HG03354 (cell line): ENCODE results near the gene MAST3.

Experiments used
- ATAC-seq: cut with Tn5 transposase; IDR thresholded peaks from one replicate; pipeline ENCODE4 v1.9.1; 2021; ENCODE audit warnings: mild to moderate bottlenecking; ENCODE audit not compliant: unreplicated experiment, poor library complexity, severe bottlenecking

The MAST3 gene

DNA sequence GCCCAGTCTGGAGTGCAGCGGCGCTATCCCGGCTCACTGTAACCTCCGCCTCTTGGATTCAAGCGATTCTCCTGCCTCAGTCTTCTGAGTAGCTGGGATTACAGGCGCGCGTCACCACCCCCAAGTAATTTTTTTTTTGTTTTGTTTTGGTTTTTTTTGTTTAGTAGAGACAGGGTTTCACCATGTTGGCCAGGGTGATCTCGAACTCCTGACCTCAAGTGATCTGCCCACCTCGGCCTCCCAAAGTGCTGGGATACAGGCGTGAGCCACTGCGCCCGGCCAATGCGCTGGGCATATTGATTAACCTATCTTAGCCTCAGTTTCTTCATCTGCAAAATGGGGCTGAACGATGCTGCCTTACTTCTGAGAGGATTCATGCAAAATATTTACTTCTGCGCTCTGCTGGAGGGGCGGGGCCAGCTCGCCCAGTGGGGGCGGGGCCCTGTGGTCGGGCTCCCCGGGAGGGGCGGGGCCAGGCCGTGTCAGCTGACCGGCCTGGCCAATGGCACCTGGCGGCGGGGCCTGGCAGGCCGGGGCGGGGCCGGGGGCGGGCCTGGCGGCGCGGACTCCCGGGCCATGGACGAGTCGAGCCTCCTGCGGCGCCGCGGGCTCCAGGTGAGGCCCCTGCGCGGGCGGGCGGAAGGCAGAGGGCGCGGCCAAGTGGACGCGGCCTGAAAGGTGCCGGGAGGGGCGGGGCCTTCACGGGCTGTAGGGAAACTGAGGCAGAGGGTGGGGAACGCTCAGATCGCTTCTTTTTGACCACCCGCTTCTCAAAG is at the start of gene MAST3:
MAST3 (plus strand) TSS at position 562 of the 776 bp plus-strand sequence; CDS start at position 577, 15 bp downstream.
- ATAC-seq: peak; percentile 56

GRCh38 chr19:18049385-18049784 is 48.2 kb upstream of the MAST3 start:
- no peak for ATAC-seq

GRCh38 chr19:18051887-18052286 is 45.7 kb upstream of the MAST3 start:
- ATAC-seq: no peak

GRCh38 chr19:18053576-18054219 is 43.9 kb upstream of the MAST3 start:
- ATAC-seq: no peak

- ATAC-seq: no peak
Observed at GRCh38 chr19:18055967-18056366, 41.6 kb upstream of the MAST3 start.

DNA sequence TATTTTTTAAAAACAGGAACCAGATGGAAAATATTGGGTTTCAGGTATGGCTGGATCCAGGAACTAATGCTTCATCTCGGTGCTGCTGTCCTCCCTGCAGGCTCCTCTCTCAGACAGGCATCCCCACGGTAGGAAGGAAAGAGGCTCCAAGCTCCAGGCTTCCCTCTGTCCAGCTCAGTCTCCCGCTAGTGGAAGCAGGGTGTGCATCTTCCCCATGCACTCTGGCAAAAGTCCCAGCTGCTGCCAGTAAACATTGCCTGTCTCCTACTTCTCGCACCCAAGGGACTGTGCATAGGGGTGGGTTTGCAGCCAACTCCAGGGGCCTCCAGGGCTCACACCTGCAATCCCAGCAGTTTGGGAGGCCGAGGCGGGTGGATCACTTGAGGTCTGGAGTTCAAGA is 40.0 kb upstream of the MAST3 start:
- ATAC-seq: no peak

DNA sequence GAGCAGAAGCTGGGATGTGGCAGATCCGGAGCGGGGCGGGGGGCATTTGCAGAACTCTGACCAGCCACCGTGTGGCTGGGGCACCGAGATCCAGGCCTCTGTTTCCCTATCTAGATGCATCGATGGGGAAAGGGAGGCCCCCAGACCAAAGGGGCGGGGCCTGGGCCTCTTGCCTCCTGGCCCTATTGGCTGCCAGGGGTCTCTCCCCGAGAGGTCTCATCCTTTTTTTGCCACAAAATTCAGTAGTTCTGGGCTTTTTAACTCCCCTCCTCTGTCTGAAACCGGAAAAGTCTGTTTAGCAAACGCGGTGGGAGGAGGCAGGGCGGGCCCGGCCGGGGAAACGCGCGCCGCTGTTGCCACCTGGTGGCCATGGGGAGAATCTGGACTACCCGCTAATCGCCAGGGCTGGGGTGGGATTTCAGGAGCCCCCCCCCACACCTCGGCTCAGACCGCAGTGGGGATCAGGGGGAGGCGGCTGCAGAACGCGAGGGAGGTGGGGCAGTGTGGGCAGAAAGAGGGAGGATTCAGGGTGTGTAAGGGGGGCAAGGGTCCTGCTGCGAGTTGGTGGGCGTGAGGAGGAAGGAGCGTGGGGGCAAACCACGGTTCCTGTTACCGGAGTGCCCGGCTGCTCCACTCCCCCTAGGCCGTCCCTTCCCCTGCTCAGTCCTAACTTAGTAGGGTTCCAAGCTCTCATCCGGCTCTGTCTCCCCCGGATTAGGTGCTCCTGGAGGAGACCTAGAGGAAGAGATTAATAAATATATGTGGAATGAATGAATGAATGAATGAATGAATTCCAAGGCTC is 39.2 kb upstream of the MAST3 start:
- peak; percentile 61 for ATAC-seq

- no peak for ATAC-seq
Observed at GRCh38 chr19:18059297-18059696, 38.3 kb upstream of the MAST3 start.

DNA sequence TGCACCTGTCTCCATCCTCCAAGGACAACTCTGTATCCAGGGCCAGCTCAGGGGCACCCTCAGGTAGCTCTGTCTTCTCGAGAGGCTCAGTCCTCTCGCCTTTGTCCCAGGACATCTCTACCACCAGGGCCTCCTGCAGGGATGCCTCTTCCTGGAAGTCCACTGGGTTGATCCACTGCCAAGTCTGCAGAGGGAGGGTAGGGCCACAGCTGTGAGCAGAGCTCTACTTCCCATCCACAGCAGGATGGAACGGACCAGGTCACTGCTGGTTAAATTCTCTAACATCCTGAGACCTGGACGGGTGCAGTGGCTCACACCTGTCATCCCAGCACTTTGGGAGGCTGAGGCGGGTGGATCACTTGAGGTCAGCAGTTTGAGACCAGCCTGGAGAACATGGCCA is 37.7 kb upstream of the MAST3 start:
- ATAC-seq: no peak

DNA sequence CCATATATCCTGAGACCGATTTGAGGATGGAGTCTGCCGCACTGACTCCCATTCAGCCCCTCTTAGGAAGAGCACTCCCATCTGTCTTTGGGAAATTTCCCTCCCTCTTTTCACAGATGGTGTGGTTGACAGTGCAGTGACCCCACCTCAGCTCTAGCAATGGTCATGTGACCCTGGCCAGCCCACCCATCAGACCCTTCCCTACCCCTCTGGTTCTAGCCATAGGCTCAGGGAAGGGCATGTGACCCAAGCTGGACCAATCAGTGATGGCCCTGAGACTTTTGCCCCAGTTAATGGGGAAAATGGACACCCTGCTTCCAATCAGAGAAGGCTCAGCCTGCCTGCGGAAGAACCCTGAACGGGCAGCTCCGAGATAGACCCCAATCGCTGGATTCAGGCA is 37.1 kb upstream of the MAST3 start:
- no peak for ATAC-seq

DNA sequence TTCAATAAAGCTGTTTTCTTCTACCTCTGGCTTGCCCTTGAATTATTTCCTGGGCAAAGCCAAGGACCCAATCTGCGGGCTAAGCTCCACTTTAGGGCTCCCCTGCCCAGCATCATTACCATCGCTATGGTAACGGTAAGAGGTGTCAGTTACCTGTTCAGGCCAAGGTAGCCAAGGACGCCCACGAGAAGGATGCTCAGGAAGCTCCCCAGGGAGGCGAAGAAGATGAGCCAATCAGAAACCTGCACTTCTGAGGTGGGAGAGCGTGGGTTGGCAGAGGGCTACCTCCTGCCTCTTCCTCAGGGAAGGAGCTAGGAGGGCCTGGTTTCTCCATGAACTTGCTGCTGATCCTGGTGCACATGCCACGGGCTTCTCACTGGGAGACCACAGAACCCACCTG is 35.5 kb upstream of the MAST3 start:
- no peak for ATAC-seq

GRCh38 chr19:18063463-18063862 is 34.1 kb upstream of the MAST3 start:
- no peak for ATAC-seq

GRCh38 chr19:18065173-18065495 is 32.4 kb upstream of the MAST3 start:
- no peak for ATAC-seq

- ATAC-seq: no peak
Observed at GRCh38 chr19:18068395-18068794, 29.2 kb upstream of the MAST3 start.

DNA sequence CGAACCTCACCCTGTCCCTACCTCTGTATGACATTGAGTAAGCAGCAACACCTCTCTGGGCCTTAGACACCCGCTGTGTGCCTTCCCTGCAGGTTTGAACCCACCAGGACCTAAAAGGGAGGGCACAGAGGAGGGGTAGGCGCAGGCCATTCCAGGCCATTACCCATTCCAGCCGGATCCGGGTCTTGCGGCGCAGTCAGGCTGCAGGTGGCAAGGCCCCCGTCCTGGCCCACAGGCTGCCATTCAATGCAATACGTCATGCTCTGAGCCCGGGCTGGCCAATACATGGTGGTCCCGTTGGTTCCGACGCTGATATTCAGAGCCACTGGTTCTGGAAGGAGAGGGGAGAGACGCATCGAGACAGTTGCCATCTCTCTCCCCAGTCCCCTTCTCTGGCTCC is 28.2 kb upstream of the MAST3 start:
- ATAC-seq: no peak

GRCh38 chr19:18070181-18070580 is 27.4 kb upstream of the MAST3 start:
- no peak for ATAC-seq

- no peak for ATAC-seq
Observed at GRCh38 chr19:18072335-18072734, 25.2 kb upstream of the MAST3 start.

DNA sequence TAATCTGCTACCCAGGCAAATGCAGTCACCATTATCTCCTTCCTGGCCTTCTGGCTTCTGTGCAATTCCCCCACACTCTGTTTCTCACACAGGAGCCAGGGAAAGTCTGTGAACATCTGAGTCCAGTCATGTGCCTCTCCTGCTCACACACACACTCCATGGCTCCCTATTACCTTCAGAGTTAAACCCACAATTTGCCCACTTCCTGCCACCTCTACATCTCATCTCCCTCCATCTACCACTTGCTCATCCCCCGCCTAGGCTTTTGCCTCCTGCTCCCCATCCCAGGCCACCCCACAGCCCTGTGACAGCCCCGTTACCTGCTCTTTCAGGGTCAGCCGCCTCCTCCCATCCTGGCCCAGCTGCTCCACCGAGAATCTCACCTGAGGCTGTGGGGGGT is 24.4 kb upstream of the MAST3 start:
- ATAC-seq: no peak

DNA sequence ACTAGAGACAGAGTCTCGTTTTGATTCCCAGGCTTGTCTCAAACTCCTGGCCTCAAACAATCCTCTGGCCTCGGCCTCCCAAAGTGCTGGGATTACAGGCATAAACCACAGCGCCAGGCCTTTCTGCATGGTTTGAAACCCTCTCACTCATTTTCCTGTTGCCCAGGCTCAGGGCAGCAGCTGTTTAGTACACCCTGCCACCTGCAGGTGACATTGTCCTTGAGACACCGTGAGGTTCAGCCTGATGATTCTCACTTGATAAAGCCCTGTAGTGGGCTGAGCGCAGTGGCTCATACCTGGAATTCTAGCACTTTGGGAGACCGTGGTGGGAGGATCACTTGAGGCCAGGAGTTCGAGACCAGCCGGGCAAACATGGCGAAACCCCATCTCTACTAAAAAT is 23.4 kb upstream of the MAST3 start:
- ATAC-seq: no peak

DNA sequence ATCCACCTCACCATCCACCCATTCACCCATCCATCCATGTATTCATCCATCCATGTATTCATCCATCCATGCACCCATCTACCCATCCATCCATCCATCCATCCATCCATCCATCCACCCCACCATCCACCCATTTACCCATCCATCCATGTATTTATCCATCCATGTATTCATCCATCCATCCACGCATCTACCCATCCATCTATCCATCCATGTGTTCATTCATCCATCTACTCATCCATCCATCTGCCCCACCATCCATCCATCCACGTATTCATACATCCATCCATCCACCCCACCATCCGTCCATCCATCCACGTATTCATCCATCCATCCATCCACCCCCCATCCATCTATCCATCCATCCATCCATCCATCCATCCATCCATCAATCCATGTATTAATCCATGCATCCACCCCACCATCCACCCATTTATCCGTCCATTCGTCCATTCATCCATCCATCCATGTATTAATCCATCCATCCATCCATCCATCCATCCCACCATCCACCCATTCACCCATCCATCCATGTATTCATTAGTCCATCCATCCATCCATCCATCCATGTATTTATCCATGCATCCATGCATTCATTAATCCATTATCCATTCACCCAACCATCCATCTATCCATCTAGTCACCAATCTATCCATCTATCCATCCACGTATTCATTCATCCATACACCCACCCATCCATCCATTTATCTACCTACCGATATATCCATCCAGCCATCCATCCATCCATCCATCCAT is 13.5 kb upstream of the MAST3 start:
- no peak for ATAC-seq
